Uterus (tissue), 2 donors: Measurements from ENCODE around the gene DLL3.

Source experiments
- CTCF ChIP-seq, 4 experiments: fragments of 200-600 bp in 2 of 4; fragments of 450-650 bp in 2 of 4; sonication (generic) in 2 of 4; IDR thresholded peaks; one replicate each; pipeline ENCODE4 v1.5.1; 2016 to 2019; ENCODE audit warnings: antibody characterized with exemption in 4 of 4, mild to moderate bottlenecking in 2 of 4, moderate library complexity in 1 of 4
- POLR2A ChIP-seq, 2 donors: fragments of 450-650 bp; IDR thresholded peaks; one replicate each; pipeline ENCODE4 v1.6.1; 2016; ENCODE audit warnings: antibody characterized with exemption in 2 of 2, mild to moderate bottlenecking in 1 of 2, moderate library complexity in 1 of 2

GRCh38 chr19:39509233-39509632 is 10.5 kb downstream of the DLL3 start:
- TF ChIP-seq CTCF (IDR thresholded peaks at IDR 0.05) (no peak), POLR2A (IDR thresholded peaks at IDR 0.05) (no peak)
